GM18858 (cell line): ENCODE data around the gene MMEL1.

Source experiments
- ATAC-seq: cut with Tn5 transposase; IDR thresholded peaks from one replicate; pipeline ENCODE4 v1.9.1; 2021; ENCODE audit not compliant: unreplicated experiment

MMEL1 gene

DNA sequence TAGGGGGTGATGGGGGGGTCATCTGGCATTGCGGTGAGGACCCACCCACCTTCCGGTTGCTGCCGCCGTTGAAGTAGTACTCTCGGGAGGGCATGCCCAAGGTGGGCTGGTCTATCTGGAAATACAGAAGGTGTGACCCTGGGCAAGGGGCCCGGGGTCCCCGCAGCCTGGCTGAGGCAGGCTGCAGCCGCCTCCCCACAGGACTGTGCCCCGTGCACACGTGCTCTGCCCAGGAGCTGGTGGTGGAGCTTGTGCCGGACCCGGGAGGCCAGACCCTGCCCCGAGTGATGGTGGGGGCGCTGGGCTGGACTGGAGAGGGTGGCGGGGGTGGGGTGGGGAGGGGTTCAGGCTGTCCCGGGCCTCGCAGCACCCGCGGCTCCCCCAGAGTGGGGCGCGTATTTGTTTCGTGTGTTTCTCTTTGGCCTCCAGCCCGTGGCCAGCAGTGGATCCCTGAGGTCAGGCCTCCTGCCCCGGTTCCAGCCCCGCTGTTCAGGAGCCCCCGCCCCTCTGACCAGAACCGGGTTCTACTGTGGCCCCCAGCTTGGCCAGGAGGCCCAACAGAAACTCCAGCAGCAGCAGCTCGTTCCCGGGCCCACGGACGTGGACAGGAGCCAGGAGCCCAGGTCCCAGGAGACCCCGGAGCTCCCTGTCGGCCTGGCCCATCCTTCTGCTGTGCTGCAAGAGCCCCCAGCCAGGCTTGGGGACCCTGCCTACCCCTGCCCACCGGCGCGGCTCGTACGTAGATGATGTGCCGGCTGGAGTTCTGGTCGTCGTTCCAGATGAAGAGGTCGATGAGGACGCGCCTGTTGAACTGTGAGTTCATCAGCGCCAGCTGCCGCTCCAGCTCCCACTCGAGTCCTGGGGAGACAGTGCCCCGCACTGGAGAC, 27.1 kb downstream of the MMEL1 start:
- no peak for ATAC-seq

DNA sequence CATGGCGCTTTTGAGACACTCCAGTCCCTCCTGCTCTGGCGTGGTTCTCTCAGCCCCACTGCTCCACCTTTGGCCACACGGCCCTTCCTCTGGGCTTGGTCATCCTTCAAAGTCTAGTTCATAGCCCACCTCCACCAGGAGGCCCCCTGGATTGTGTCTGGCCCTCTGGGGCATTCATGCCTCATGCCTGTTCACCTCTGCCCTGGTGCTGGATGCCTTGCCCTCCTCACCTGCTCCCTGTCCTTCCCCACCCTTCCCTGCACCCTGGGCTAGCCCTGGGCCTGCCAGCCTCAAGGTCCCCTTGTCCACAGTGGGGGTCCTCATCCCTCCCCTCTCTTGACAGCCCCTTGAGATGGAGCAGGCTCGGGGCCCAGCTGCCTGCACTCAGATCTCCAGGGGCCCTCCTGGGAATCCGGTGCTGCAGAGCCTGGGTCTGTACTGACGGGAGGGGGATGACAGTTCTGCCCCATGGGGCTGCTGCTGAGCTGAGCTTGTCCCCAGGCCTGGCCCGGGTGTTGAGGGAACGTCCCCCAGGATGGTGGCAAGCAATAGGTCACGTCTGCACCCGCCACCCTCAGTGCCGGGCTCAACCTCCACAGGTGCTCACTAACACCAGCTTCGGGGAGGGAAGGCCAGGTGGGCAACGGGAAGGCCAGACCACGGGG, 27.8 kb downstream of the MMEL1 start:
- ATAC-seq, result no peak

DNA sequence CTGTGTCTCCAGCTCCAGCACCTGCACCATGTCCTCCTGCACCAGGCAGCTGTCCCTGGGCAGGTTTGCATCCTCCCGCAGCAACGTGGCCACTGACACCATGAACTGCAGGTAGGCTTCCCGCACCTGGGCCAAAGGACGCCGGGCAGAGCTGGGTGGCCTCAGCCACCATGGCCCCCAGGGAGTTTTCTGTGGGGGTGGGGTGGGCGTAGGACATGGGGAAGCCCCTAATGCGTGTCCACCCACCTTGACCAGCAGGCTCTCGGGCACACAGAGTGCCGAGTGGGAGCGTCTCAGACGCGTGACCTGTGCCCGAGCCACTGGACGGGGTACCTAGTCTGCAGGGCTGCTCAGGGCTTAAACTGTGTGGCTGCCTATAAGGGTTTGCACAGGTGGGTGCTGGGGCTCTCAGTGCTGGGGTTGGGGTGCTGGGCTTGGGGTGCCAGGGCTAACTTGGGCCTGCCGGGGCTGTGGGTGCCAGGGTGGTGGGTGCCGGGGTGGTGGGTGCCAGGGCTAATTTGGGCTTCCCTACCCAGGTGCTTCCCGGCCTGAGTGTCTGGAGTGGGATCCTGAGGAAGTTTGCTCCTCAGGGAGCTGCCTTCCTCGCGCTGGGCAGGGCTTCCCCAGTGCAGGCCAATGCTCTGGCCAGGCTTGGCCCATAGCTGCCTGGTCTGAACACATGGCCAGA, 28.5 kb downstream of the MMEL1 start:
- no peak for ATAC-seq

DNA sequence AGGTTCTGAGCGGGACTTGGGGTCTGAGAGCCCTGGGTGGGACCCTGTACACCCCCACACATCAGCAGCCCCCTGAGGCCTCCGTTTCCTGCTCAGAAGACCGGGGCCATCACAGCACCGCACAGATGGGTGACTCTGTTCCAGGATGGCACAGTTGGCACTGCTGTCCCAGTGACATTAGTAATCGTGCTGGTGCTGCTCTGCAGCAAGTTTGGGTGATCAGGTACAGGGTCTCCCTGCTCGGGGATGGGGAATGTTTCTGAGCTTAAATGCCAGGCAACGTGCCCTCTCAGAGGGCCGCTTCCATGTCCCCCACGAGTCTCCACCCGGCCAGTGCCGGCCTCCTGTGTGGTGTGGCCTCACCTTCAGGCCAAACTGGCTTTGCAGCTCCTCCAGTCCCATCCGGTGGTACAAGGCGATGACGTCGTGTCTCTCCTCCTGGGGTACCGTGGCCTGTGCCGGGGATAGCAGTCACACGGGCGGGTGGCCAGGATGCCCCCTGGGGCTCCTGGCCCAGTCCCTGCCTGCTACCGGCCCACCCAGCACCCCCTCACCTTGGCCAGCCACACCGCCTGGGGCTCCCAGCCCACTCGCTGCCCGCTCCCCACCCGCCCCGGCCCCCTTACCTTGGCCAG, 29.2 kb downstream of the MMEL1 start:
- ATAC-seq, result no peak

DNA sequence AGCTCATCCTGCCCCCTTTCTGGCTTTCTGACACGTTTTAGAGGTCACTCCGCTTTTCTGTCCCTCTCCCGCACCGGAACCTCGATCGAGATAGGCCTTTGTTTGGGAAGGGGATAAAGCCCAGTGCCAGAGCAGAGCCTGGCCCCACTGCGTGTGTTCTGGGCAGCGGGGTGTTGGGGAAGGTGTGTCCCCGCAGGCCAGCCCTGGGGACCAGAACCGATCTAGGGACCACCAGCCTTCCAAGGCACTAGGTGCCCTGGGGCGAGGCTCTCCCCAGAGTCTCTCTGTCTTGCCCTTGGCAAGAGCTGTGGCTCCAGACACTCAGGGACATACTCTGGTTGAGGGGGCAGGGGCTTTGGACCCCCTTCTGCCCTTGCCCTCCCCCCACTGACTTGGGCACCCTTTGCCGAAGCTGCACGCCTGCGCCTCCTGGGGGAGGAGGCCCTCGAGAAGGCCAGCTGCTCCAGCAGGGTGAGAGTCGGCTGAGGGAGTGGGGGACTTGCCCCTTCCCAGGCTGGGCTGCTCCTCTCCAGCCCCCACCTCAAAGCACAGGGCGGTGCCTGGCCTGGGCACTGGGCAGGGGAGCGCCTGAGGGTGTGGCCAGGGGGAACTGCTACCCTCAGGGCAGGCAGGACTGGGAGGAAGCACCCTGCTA, 29.8 kb downstream of the MMEL1 start:
- no peak for ATAC-seq

DNA sequence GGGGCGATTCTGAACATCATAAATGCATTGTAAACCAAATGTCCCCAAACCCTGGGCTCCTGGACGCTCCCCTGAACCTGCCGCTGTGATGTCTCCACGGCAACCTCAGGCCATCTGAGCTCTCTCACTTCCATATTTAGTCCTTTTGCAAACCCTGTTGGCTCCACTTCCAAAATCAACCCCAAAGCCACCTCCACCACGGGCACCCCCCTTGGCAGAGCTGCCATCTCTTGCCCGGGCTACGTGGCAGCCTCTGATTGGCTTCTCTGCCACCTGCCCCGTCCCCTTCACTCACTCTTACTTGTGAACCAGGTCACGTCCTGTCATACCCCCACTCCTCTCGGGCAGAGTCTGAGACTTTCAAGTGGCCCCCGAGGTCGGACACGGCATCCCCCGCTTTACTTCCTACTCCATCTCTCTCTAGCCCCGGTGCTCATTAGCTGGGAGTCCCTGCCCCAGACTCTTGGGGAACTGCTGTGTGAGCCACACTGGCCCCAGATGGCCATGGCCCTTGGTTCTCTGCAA, 30.4 kb downstream of the MMEL1 start:
- ATAC-seq, result no peak

DNA sequence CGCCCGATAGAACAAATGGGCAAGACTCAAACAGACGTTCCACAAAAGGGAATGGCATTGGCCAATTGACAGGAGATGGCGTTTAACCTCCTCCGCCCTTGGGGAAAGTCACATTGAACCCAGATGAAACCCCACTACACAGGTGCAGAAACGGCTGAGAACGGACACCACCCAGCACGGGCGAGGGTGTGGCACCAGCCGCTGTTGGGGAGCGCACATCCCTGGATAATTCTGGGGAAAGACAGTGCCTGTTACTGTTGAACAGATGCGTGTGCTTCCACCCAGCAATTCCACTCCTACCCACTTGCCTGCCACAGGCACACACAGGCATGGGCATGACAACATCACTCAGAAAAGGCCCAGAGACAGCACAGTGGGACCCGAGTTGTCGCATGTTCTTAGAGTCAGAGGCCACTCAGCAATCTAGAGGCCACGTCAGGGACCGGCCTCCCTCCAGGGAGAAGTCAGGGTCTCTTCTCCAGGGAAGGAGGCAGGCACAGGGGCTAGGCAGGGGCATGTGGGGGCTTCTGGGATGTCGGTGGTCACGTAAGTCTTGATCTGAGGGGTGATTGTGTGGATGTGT, 31.0 kb downstream of the MMEL1 start:
- no peak for ATAC-seq

DNA sequence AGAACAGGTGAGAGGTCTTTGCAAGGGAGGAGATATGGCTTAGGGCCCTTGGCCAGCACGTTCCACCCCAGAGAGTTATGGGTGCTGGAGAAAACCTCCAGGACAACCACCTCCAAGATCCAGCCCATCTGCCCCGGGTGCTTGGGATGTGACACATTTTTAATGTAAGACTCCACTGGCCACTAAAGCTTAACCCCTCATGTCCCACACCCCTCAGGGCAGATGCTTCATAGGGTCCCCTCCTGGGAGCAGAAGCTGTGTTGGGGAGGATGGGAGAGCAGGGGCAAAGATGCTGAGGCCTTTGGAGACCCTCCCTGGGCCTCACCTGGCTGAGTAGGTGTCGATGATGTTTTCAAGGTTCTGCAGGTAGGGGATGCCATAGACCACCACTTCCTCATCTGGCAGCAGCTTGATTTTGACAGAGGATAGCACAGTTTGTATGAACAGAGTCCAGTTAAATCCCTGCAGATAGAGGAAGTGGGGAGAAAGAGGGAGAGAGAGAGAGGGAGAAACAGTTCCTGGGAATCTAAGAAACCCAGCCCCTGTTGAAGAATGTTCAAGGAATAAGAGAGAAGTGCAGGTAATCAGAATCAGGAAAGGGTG, 34.4 kb downstream of the MMEL1 start:
- no peak for ATAC-seq

DNA sequence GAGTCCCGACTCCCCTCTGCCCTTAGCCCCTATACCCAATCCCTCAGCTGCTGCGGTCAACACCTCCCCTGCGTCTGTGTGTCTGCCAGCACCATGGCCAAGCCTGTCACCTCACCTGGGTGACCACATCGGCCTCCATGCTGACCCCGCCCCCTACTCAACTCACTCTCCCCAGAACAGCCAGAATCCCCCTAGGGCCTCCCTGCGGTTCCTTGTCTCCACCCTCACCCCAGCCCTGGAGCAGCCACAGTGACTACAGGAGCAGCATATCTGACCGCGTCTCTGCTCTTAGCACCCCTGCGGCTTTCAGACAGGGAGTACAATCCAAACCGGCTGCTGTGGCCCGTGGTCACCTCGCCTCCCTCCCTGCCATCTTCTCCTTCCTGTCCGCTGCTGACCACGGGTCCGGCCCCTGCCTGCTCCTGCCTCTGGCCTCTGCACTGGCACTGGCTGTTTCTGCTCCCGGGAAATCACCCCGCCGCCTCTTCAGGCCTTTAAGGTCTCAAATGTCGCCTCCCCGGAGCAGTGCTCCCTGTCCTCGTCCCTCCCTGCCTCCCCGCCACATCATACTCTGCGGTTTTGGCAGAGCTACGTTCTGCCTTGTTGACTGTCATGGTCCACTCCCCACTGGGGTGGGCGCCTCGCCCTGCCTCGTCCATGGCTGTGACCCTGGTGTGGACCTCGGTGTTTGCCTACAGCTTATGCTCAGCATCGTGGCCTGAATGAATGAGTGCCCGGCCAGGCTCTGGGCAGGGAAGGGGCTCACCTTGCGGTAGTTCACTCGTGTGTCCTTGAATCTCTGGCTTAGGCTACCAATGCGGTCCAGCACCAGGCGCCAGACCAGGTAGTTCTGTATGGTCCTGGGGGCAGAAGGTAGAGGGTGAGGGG, 35.1 kb downstream of the MMEL1 start:
- no peak for ATAC-seq

DNA sequence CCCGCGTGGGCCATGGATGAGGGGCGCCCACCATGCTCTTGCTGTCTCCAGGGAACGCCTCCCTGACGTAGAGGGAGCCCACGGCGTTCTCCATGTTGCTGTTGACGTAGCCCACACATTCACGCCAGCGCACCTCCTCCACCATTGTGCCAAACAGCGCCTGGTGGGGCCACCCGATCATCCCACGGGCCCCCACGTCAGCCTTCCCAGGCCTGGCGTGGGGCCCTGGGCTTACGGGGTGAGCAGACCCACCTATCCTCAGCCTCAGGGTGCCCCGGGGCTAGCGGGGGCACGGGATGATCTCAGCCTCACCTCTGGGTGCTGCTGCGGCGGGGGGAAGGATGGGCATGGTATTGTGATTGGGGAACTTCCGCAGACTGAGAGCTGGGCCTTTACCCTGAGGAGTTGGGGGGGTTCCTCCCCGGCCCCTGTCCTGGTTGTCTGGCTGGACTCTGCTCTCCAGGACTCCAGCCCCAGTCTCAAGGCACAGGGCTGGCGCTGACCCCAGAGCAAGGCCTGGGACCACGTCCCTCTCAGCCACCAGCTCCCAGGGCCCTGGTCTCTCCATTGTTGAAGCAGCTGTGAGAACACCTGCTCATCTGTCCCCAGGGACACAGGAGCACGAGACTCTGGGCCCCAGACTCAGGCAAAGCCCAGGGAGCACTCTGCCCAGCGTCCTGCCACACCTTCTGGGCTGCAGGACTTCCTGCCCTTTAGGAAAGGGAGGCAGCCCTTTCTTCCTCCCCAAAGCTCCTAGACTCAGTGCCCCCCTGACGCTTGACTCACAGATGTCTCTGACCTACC, 36.1 kb downstream of the MMEL1 start:
- no peak for ATAC-seq

DNA sequence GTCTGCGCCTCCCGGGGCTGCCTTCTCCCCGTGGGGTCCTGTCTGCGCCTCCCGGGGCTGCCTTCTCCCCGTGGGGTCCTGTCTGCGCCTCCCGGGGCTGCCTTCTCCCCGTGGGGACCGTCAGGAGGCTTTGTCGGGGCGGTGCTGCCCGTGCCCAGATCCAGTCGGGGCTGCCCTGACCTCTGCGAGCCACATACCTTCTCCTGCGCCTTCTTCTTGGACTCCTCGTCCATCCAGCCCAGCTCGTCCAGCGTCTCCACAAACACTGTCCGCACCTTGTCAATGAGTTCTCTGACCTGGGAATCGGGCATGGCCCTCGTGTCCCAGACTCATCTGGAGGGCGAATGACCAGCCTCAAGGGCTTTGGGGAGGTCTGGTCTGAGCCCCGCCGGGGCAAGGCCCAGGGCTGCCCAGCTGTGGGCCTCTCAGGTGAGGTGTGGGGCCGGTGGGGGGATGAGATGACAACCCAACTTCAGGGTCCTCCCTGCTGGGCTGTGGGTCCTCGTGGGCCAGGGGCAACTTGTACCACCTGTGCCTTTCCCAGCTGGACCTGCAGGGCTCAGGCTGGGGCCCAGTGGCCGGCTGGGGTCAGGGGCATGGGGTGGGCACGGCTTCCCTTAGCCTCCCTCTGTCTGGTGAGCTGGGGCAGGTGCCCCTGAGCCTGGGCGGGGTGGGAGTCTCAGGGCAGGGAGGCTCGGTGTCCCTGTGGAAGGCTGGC, 36.8 kb downstream of the MMEL1 start:
- no peak for ATAC-seq

DNA sequence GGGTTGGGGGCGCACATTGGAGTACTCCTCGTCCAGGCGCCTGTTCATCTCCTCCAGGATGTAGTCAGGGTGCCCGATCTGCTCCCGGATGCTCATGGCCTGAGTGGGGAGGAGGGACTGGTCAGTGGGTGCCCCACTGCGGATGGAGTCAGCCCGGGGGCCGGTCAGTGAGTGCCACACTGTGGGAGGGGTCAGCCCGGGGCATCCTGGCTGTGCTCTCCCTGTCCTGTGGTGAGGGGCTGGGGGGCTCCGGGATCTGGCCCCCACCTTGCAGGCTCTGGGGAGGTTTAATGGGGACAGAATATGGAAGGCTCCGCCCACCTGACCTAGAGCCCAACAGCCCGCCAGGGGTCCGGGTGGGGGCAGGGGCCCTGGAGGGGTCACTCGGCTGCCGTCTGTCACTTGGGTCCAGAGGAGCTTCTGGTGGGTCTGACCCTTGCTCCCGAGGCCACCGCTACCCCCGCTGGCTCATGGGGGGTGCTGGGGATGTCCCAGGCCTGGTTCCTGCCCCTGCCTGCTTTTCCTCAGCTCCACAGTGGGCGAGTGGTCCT, 37.5 kb downstream of the MMEL1 start:
- ATAC-seq, result no peak

DNA sequence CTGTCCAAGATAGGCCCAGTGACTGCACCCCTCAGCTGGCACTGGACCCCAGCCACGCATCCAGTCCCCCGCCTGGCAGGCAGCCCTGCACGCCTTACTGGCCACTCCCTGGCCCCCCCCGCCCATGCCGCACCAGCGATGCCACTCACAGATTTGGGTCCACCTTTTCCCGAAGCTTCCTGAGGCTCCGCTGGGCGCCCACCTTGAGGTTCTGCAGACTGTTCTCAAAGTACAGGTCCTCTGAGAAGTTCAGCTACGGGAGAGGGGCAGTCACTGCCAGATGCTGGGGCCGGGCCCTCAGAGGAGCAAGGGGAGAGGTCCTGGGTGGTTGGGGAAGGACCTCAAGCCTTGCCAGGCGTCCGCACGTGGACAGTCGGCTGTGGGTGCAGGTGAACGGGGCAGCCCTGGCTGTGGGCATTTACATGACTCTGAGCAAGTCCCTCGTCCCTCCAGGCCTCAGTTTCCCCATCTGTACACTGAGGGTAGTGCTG, 38.1 kb downstream of the MMEL1 start:
- ATAC-seq, result no peak

DNA sequence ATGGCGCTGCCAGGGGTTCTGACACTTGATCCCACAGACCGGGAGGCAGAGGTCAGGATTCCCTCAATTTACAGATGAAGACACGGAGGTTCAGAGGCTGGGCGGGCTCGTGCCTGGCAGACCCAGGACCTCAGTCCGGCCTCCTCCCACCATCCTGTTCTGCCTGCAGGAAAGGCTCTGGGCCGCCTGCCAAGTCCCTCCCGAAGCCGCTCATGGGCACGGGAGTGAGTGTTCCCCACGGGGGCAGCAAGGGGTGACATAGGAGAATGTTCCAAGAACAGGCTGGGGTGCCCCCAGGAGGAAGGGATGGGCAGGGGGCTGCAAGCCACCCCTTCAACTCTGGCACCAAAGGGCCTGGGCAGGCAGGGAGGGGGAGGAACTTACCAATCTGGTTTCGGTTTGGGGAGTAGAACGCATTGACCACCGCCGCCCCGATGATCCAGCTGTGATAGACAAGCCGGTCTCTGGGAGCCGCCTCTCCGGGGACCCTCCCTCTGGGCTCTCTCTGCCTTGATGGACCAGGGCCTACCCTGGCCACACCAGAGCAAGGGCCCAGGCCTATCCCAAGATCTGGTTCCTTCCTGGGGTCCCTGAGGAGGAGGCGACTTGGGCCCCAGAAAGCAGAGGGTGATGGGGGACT, 38.7 kb downstream of the MMEL1 start:
- no peak for ATAC-seq

DNA sequence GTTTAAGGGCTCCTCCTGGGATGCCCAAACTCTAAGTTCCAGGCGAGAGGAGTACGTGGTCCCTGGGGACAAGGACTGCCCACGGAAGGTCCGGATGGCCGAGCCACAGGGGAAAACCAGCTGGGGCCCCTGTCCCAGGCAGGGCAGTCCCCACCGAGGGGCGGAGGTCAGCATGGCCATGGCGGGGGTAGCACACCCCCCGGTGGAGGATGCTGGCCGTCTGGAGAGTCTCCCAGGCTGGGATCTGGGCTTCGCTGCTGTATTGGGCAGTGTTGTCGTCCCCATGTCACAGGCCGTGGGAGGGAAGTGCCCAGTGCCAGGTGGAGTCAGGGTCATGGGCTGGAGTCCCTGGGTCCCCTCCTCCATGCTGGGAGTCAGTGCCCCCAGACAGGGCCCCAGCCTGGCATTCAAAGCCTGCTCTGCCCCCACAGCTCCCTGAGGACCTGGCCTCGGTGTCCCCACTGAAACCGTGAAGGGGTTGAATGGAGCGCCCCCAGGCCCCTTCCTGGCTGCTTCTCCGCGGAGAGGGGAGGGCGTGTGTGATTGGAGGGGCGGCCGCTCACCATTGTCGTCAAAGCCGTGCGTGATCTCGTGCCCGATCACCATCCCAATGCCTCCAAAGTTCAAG, 39.5 kb downstream of the MMEL1 start:
- no peak for ATAC-seq

DNA sequence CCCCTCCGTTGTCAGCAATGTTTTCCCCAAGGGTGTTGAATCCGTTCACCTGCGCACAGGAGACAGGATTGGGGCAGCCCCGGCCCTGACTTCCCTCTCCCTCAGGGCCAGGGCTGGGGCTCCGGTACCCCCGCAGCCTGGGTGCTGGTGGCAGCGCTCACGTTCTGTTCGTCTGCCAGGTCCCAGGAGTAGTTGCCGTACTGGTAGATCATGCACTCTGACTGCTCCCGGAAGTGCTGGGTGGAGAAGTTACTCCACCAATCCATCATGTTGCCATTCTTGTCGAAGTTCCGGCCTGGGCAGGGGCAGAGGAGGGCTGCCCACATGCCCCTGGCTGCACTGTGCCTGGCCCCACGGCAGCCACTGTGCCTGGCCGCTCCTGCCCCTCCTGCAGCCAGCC, 40.1 kb downstream of the MMEL1 start:
- no peak for ATAC-seq
